OCI-LY7 (cell line): Measurements from ENCODE around the gene SLC16A6. TPM values are rescaled to one million over a fixed set of nuclear protein-coding genes. Genes with fewer than 3 reads are reported as not detected.
"Not testable (repeated sequence)": the region's sequence is repeated elsewhere in the genome, so short reads cannot be mapped to it uniquely, and the experiment has no call there.

Experiments used
- BruUV-seq: library from RNA; stranded (reverse); fragments of 400-500 nt; replicated peaks from 2 replicates; lab custom pipeline; 2021; lab: Mats Ljungman, UMichigan
- CTCF ChIA-PET: fragments of 300-600 bp; sonication (Branson Sonifier 250); formaldehyde crosslinking; loops from one replicate; lab custom pipeline; 2022; ENCODE audit warnings: antibody characterized with exemption; ENCODE audit not compliant: unreplicated experiment; lab: Charles Lee
- POLR2A ChIA-PET: fragments of 300-600 bp; sonication (Branson Sonifier 250); formaldehyde crosslinking; loops from one replicate; lab custom pipeline; 2022; ENCODE audit warnings: antibody characterized with exemption; lab: Charles Lee
- DNase-seq: peaks from one replicate; pipeline ENCODE4 v3.0.0-alpha.2; 2015; ENCODE audit warnings: low spot score
- H2AFZ ChIP-seq: fragments of 200-600 bp; sonication (generic), shearing (Covaris generic); 2 replicates; pipeline ENCODE4 v1.6.1; 2014; ENCODE audit warnings: mild to moderate bottlenecking, antibody characterized with exemption, low read length, moderate library complexity
- H3K27ac ChIP-seq: fragments of 200-600 bp; sonication (generic); 2 replicates; pipeline ENCODE4 v1.5.1; 2014; ENCODE audit warnings: mixed run types, low read depth, mild to moderate bottlenecking, moderate library complexity, low read length, inconsistent platforms; ENCODE audit not compliant: poor library complexity, severe bottlenecking
- H3K36me3 ChIP-seq: fragments of 200-600 bp; sonication (generic); 2 replicates; pipeline ENCODE4 v1.6.1; 2014; ENCODE audit warnings: mild to moderate bottlenecking, antibody characterized with exemption, low read length, moderate library complexity, mixed read lengths; ENCODE audit not compliant: insufficient read depth
- H3K4me1 ChIP-seq: fragments of 200-600 bp; sonication (generic); 2 replicates; pipeline ENCODE4 v1.5.1; 2014; ENCODE audit warnings: mild to moderate bottlenecking, low read length; ENCODE audit not compliant: insufficient read depth, poor library complexity, severe bottlenecking
- H3K4me2 ChIP-seq: fragments of 200-600 bp; sonication (generic); 2 replicates; pipeline ENCODE4 v1.6.1; 2014; ENCODE audit warnings: mild to moderate bottlenecking, low read length
- H3K4me3 ChIP-seq: fragments of 200-600 bp; sonication (generic); 2 replicates; pipeline ENCODE4 v1.5.1; 2014; ENCODE audit warnings: mild to moderate bottlenecking, low read depth, low read length; ENCODE audit not compliant: poor library complexity, severe bottlenecking
- H3K79me2 ChIP-seq: fragments of 200-600 bp; sonication (generic); 2 replicates; pipeline ENCODE4 v1.6.1; 2016; ENCODE audit warnings: low read depth, mild to moderate bottlenecking, low read length, moderate library complexity, mixed read lengths; ENCODE audit not compliant: insufficient read depth
- H3K9me2 ChIP-seq: fragments of 200-600 bp; sonication (generic); 2 replicates; pipeline ENCODE4 v1.6.1; 2016; ENCODE audit warnings: mild to moderate bottlenecking, low read length, mixed read lengths; ENCODE audit not compliant: insufficient read depth
- H3K9me3 ChIP-seq: fragments of 200-600 bp; sonication (generic); 2 replicates; pipeline ENCODE4 v1.6.1; 2014; ENCODE audit warnings: mild to moderate bottlenecking, mixed run types, low read length, mixed read lengths
- H4K20me1 ChIP-seq: fragments of 200-600 bp; sonication (generic); 2 replicates; pipeline ENCODE4 v1.6.1; 2014; ENCODE audit warnings: mild to moderate bottlenecking, antibody characterized with exemption, low read length, moderate library complexity, mixed read lengths; ENCODE audit not compliant: insufficient read depth
- EZH2phosphoT487 ChIP-seq: fragments of 200-600 bp; sonication (generic); IDR thresholded peaks from 2 replicates; pipeline ENCODE4 v1.6.1; 2018; ENCODE audit warnings: low read depth, borderline replicate concordance, mild to moderate bottlenecking, mixed run types, antibody characterized with exemption, low read length, moderate library complexity, mixed read lengths
- intact Hi-C: fragments of 100-400 bp; cut with micrococcal nuclease; formaldehyde crosslinking; loops from one replicate; pipeline ENCODE4 v1.10.0; 2022; ENCODE audit not compliant: unreplicated experiment
- total RNA-seq, 2 experiments: library from RNA; depleted of rRNA in 1 of 2; stranded (reverse); fragments of >200 nt in 1 of 2; shearing (Covaris generic) in 1 of 2; gene quantifications; 2 replicates each; pipeline ENCODE4 v1.2.3, GENCODE V29; 2014 to 2022
- TF ChIP-seq, protein P1 (sequence below): fragments of 200-600 bp; sonication (generic); conservative IDR thresholded peaks from 2 replicates; pipeline ENCODE4 v1.5.1; 2014; ENCODE audit warnings: mild to moderate bottlenecking, antibody characterized with exemption, low read length, moderate library complexity, mixed read lengths

SLC16A6 gene
- total RNA-seq, 2 experiments from 2014 or later: 4.5 to 18.9 TPM

GRCh38 chr17:68258890-68259647, 31.9 kb downstream of the SLC16A6 start:
- H2AFZ ChIP-seq: peak overlapping the region; percentile 47; the same call in 1 of the 2 replicates
- peak overlapping the region; percentile 30 for H3K4me3 ChIP-seq
- BruUV-seq, H3K9me2 ChIP-seq, intact Hi-C loops, H3K9me3 ChIP-seq, CTCF ChIA-PET, H4K20me1 ChIP-seq: not testable (repeated sequence)
- H3K4me1 ChIP-seq: peaks cover 90% of the 10 kb centered on the region
- peak overlapping the region; percentile 59 for H3K4me2 ChIP-seq
- POLR2A ChIA-PET: interaction anchor here (0.7 to 4.4 kb wide), 14 partner anchors 11 to 253 kb away, joined by 3 to 45 read pairs (median 4); partner anchors contain the start of gene AMZ2
- H3K36me3 ChIP-seq: peaks cover 56% of the 10 kb centered on the region
- DNase-seq: peak; percentile 94
- H3K27ac ChIP-seq: peak overlapping the region; percentile 90
- peaks cover 43% of the 10 kb centered on the region; the same call in 1 of the 2 replicates for H3K79me2 ChIP-seq

- ChIA-PET POLR2A (interaction anchor here (0.6 to 4.4 kb wide), 14 partner anchors 9 to 204 kb away, joined by 3 to 45 read pairs (median 4); partner anchors contain the start of gene AMZ2), CTCF (no interaction called here)
- Histone ChIP-seq H3K9me2 (no peaks in the 10 kb centered on the region), H4K20me1 (no peaks in the 10 kb centered on the region), H3K79me2 (peaks cover 48% of the 10 kb centered on the region; the same call in 1 of the 2 replicates), H3K9me3 (peaks cover 9% of the 10 kb centered on the region; the same call in 1 of the 2 replicates), H2AFZ (no peak overlapping the region; the same call in 1 of the 2 replicates), H3K4me3 (no peak overlapping the region), H3K4me1 (peaks cover 92% of the 10 kb centered on the region), H3K27ac (peak overlapping the region; percentile 90), H3K4me2 (peak overlapping the region; percentile 53), H3K36me3 (peaks cover 59% of the 10 kb centered on the region)
- TF ChIP-seq, protein P1, sequence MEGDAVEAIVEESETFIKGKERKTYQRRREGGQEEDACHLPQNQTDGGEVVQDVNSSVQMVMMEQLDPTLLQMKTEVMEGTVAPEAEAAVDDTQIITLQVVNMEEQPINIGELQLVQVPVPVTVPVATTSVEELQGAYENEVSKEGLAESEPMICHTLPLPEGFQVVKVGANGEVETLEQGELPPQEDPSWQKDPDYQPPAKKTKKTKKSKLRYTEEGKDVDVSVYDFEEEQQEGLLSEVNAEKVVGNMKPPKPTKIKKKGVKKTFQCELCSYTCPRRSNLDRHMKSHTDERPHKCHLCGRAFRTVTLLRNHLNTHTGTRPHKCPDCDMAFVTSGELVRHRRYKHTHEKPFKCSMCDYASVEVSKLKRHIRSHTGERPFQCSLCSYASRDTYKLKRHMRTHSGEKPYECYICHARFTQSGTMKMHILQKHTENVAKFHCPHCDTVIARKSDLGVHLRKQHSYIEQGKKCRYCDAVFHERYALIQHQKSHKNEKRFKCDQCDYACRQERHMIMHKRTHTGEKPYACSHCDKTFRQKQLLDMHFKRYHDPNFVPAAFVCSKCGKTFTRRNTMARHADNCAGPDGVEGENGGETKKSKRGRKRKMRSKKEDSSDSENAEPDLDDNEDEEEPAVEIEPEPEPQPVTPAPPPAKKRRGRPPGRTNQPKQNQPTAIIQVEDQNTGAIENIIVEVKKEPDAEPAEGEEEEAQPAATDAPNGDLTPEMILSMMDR: no peak
- no peak for TF ChIP-seq EZH2phosphoT487
- no peak for DNase-seq
- no TSS peak for BruUV-seq
- intact Hi-C loops: no loop called here
Measured at GRCh38 chr17:68257934-68258333, 33.0 kb downstream of the SLC16A6 start.

GRCh38 chr17:68256701-68257100, 34.2 kb downstream of the SLC16A6 start:
- H3K9me2 ChIP-seq, H3K9me3 ChIP-seq, intact Hi-C loops, DNase-seq, H2AFZ ChIP-seq, H4K20me1 ChIP-seq, BruUV-seq, CTCF ChIA-PET, H3K4me3 ChIP-seq: not testable (repeated sequence)
- H3K79me2 ChIP-seq: peaks cover 61% of the 10 kb centered on the region; the same call in 1 of the 2 replicates
- POLR2A ChIA-PET: interaction anchor here (1.0 kb wide), 3 partner anchors 43 to 205 kb away, joined by 3 to 6 read pairs (median 3); no protein-coding TSS in a partner anchor
- H3K4me2 ChIP-seq: peak overlapping the region; percentile 84
- peak overlapping the region; percentile 90 for H3K27ac ChIP-seq
- peaks cover 72% of the 10 kb centered on the region for H3K36me3 ChIP-seq
- H3K4me1 ChIP-seq: peaks cover 97% of the 10 kb centered on the region
